Stimulated activated CD8-positive, alpha-beta memory T cell treated with anti-CD3 and anti-CD28 coated beads, Interleukin-7, amount 100 ng/mL, for 24 hours (primary cell): Measurements from ENCODE around the gene RNF17.
"Not testable (repeated sequence)": the region's sequence is repeated elsewhere in the genome, so short reads cannot be mapped to it uniquely, and the experiment has no call there.

Experiments
- DNase-seq: peaks from one replicate; pipeline ENCODE4 v3.0.0-alpha.2; 2020; ENCODE audit warnings: low read depth

Gene RNF17

GRCh38 chr13:24763596-24764275 is at the start of gene RNF17:
TSS of gene RNF17 (plus strand) at chr13:24764169. CDS start at chr13:24764204, 35 bp downstream.
- DNase-seq: no peak

DNA sequence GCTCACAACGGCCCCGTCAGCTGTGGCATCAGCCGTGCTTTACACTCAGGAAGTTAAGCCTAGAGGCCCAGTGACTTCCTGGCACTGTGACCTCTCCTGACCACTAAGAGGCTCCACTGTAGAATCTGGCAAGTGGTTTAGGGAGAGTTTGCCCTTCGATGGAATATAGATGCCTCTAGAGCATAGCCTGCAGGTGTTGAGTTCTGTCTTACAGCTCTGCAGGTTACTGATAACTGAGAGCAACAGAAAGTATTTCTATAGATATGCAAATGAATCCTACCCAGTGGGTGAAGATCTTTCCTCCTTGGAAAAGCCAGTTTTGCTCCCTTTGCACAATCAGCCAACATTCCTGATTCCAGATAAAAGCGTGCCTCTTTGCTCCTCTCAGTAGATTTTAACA is 48.0 kb upstream of the RNF17 start:
- no peak for DNase-seq

DNA sequence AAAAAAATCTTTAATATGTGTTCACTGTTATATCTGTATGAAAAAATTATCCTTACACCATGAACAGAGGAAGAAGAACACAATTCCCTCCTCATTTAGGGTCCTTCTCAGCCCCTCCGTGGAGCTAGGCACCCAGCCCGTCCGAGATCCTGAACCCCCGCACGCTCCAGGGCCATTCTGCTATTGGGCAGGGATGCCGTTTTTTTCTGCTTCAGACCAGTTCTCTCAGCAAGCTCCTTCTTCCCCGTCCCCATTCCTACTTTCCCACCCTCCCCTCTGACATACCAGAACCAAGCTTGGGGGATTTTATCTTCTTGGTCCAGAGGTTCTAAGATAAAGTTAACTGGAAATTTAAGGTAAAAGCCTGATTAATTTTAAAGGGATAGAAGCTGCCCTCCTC is 47.5 kb upstream of the RNF17 start:
- DNase-seq: no peak

GRCh38 chr13:24717217-24717616 is 46.8 kb upstream of the RNF17 start:
- no peak for DNase-seq

- no peak for DNase-seq
Measured at GRCh38 chr13:24718192-24718965, 45.6 kb upstream of the RNF17 start.

DNA sequence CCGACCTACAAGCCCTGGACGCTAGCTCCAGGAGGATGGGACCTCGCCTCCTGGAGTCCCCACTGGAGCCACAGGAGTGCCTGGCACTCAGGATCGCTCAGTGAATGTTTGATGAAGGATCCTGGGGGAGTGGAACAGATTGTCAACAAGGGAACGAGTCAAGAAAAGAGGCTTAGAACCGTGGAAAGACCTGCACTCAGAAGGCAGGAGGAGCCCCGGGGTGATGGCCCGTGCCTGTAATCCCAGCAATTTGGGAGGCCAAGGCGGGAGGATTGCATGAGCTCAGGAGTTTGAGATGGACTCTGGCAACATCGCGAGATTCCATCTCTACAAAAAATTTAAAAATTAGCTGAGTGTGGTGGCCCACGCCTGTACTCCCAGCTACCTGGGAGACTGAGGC is 44.8 kb upstream of the RNF17 start:
- no peak for DNase-seq

DNA sequence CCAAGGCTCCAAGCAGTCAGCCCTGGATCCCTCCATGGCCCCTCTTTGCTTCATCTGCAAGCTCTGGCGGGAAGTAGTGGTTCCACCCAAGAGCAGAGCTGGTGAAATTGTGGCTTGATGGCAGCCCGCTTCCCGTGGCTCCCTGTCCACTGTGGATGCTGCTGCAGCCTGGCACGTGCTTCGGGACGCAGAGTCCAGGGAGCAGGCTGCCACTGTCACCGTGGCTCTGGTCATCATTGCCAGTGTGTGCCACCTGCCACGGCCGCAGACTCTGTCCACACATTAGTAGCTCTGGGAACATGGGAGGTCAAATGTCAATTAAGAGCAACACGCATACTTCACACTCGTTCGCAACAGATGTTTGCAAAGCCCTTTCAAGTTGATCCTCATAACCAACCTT is 40.8 kb upstream of the RNF17 start:
- DNase-seq: no peak

GRCh38 chr13:24724714-24725113 is 39.3 kb upstream of the RNF17 start:
- no peak for DNase-seq

DNA sequence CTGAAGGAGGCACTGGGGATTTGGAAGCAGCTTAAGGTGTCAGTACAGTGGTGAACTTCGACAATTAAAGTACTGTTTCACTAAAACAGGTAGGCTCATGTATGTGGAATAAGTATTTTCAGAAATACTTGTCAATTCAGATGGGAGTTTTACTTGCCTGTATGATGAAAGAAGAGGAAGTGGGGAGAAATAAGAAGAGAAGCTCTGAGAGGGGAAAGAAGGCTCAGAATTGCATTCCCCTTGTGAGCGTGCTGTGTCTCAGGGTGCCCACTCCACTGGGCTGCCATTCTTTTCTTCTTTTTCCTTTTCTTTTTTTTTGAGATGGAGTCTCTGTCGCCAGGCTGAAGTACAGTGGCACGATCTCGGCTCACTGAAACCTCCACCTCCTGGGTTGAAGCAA is 38.6 kb upstream of the RNF17 start:
- DNase-seq: no peak

DNA sequence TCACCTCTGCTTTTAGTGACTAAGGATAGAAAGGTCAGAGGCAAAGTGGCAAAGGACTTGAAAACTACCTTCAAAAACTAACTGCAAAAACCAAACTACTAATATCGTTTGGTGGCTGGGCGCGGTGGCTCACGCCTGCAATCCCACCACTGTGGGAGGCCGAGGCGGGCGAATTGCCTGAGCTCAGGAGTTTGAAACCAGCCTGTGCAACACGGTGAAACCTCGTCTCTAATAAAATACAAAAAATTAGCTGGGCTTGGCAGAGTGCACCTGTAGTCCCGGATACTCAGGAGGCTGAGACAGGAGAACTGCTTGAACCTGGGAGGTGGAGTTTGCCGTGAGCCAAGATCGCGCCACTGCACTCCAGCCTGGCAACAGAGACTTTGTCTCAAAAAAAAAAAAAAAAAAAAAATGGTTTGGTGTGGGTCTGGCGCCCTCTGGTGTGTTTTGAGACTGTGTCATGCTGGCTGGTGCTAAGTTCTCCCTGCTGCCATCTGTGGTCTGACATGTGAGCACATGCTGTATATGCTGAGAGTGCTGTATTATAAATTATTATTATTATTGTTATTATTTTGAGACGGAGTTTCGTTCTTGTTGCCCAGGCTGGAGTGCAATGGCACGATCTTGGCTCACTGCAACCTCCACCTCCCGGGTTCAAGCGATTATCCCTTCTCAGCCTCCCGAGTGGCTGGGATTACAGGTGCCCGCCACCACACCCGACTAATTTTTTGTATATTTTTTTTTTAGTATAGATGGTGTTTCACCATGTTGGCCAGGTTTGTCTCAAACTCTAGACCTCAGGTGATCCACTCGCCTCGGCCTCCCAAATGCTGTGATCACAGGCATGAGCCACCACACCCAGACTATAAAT is 36.0 kb upstream of the RNF17 start:
- peak; percentile 17 for DNase-seq

DNA sequence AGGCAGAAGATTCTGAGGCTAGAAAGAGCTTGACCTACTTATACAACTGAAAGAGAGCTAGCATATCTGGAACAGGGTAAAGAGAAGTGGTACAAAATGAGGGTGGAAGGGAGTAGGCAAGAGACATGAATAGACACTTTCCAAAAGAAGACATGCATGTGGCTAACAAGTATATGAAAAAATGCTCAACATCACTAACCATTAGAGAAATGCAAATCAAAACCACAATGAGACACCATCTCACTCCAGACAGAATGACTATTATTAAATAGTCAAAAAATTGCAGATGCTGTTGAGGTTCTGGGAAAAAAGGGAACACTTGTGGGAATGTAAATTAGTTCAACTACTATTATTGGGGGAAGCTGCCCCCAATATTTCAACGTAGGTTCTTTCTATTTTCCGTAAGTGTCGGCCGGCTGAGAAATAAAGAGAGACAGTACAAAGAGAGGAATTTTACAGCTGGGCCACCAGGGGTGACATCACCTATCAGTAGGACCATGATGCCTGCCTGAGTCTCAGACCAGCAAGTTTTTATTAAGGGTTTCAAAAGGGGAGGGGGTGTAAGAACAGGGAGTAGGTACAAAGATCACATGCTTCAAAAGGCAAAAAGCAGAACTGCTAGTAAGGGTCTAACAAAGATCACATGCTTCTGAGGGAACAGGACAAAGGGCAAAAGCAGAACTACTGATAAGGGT is 32.9 kb upstream of the RNF17 start:
- not testable (repeated sequence) for DNase-seq

DNA sequence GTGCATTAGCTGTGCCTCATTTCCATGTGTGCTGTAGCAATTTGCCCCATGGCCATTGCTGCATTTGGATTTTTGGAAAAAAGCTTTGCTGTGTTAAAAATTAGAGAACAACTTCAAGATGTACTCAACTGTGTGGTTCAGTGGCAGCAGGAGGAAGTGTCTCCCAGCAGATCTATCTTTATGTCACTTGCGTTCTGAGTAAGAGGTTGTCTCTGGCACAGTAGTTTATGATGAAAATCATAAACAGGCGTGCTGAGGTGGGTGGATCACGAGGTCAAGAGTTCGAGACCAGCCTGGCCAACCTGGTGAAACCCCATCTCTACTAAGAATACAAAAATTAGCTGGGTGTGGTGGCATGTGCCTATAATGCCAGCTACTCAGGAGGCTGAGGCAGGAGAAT is 29.0 kb upstream of the RNF17 start:
- DNase-seq: no peak

DNA sequence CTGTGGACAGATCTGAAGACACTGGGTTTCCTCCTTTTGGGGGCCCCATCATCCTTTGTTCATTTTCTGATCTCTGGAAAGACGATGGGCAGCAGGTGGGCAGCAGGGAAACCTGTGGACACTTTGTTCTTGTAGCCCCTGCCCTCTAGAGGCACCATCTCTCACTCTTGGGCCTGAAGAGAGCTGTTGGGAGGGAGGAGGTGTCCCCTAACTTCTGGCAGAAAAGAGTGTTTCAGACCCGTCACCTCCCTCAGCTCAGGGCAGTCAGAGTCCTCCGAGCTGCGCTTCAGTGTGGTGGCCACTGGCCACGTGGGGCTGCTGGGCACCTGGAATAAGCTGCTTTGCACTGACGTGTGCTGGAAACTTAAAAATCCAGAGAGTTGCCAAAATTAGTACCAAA is 26.9 kb upstream of the RNF17 start:
- DNase-seq: no peak

DNA sequence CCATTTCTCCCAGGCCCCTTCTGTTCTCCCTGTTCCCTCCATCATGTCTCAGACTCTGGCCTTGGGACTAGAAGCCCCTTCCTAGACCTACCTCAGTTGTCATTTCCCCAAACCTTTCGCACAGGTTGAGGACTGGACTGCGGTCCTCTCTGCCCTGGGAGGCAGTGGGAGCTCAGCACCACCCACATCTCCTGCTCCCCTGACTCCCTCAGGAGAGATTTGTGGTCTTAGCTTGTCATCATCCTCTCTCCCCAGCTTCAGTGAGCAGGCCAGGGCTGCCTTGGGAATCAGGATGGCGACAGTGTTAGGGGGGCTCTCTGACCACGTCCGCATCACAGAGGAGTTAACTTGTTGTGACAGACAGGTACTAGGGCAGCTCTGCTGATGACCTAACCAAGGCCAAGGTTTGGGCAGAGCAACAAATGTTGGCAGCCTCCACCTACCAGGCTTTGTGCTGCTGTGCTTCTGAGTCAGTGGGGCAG is 25.6 kb upstream of the RNF17 start:
- no peak for DNase-seq

GRCh38 chr13:24740014-24740890 is 23.7 kb upstream of the RNF17 start:
- no peak for DNase-seq

DNA sequence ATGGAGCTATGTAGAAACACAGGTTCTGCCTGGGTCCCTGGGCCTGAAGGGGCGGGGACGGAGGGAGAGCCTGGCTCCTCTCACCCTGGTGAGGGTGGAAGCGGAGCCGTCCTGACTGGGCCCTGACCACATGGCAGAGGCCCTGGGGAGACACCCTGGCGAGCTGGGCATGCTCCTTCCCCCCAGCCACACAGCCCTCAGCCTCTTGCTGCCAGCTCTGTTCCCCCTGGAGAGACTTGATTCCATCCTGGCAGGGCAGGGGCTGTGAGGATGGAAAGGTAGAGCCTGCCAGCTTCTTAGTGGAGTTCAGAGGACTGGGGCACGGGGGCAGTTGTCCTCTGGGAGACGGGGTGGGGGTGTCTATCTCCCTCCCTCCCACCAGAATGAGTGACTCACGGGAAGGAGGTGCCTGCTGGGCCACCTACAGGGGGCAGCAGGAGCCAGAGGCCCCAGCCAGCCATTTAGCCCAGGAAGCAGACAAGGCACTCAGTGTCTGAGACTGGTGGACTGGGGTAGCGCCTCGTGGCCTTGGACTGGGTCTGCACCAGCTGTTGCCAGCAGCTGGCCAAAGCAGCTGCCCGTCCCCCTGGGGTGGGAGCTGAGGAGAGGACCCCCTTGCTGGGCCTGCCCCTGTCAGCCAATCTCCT is 22.8 kb upstream of the RNF17 start:
- no peak for DNase-seq

DNA sequence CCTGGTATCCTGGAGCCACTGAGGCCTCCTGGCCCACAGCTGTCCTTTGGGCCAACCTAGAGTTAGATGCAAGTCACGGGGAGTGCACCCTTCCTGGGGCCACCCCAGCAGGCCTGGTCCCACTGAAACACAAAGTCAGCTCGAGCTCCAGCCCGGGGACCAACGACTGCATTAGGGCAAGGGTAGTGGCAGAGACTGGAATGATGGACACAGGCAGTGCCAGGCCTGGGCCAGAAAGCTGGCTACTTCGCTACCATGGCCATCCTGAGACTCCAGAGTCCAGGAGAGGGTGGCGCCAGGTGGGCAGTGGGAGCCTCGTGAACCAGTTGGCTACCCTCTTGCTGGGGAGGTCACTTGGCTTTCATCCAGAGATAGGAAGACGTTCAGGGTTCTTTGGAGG is 22.2 kb upstream of the RNF17 start:
- no peak for DNase-seq

DNA sequence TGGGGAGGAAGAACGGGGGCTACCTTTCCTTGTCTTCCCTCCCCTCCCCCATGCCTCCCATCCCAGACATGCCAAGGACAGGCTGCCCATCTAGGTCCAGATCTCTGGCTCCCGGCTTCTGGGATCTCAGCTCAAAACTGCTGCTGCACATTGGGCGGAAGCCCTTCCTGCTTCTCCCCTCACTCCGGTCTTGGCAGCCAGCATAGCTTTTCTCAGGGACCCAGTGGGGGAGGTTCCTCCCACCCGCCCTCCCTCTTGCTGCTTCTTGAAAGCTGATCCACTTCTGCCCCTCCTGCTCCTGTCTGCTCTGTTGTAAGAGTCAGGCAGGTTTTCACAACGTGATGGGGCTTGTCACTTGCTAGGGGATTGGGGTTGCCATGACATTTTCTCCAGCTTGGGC is 21.7 kb upstream of the RNF17 start:
- DNase-seq: no peak

- DNase-seq: no peak
Measured at GRCh38 chr13:24742977-24743376, 21.0 kb upstream of the RNF17 start.

- DNase-seq: no peak
Measured at GRCh38 chr13:24744247-24744646, 19.7 kb upstream of the RNF17 start.

- no peak for DNase-seq
Measured at GRCh38 chr13:24745516-24745860, 18.5 kb upstream of the RNF17 start.
